ENCODE data around the gene NECTIN2. TPM values are rescaled to one million over a fixed set of nuclear protein-coding genes. Genes with fewer than 3 reads are reported as not detected.
A peak's percentile ranks its signal among the peaks of the same experiment; 100 is the strongest.

The NECTIN2 gene
- total RNA-seq, 1 donor from 2014 or later, result 240 TPM

DNA sequence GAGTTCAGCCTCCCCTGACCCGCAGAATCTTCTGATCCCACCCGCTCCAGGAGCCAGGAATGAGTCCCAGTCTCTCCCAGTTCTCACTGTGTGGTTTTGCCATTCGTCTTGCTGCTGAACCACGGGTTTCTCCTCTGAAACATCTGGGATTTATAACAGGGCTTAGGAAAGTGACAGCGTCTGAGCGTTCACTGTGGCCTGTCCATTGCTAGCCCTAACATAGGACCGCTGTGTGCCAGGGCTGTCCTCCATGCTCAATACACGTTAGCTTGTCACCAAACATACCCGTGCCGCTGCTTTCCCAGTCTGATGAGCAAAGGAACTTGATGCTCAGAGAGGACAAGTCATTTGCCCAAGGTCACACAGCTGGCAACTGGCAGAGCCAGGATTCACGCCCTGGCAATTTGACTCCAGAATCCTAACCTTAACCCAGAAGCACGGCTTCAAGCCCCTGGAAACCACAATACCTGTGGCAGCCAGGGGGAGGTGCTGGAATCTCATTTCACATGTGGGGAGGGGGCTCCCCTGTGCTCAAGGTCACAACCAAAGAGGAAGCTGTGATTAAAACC is 58.4 kb downstream of the NECTIN2 start:
- no peak for DNase-seq (ENCODE audit: low read depth)
- TF ChIP-seq CTCF (IDR thresholded peaks at IDR 0.05; ENCODE audit: insufficient read depth, low read length, poor library complexity, severe bottlenecking), result no peak
- H3K36me3 ChIP-seq (ENCODE audit: control insufficient read depth, insufficient read depth, low read length), result peaks cover 2% of the 10 kb centered on the region
- H3K27me3 ChIP-seq (ENCODE audit: control insufficient read depth, insufficient read depth, low read length), result peaks cover 17% of the 10 kb centered on the region
- H3K4me3 ChIP-seq (ENCODE audit: low read depth, low read length), result no peak overlapping the region

DNA sequence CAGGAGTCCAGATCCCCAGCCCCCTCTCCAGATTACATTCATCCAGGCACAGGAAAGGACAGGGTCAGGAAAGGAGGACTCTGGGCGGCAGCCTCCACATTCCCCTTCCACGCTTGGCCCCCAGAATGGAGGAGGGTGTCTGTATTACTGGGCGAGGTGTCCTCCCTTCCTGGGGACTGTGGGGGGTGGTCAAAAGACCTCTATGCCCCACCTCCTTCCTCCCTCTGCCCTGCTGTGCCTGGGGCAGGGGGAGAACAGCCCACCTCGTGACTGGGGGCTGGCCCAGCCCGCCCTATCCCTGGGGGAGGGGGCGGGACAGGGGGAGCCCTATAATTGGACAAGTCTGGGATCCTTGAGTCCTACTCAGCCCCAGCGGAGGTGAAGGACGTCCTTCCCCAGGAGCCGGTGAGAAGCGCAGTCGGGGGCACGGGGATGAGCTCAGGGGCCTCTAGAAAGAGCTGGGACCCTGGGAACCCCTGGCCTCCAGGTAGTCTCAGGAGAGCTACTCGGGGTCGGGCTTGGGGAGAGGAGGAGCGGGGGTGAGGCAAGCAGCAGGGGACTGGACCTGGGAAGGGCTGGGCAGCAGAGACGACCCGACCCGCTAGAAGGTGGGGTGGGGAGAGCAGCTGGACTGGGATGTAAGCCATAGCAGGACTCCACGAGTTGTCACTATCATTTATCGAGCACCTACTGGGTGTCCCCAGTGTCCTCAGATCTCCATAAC is 59.5 kb downstream of the NECTIN2 start, which contains the start of gene APOE:
Gene APOE (plus strand): TSS at position 360 of the 724 bp plus-strand sequence. CDS start 829 bp downstream, outside the sequence.
- H3K36me3 ChIP-seq (ENCODE audit: control insufficient read depth, insufficient read depth, low read length), result peaks cover 2% of the 10 kb centered on the region
- peak within 1 kb of the TSS; percentile 6 for H3K4me3 ChIP-seq (ENCODE audit: low read depth, low read length)
- no peak for TF ChIP-seq CTCF (IDR thresholded peaks at IDR 0.05; ENCODE audit: insufficient read depth, low read length, poor library complexity, severe bottlenecking)
- peaks cover 17% of the 10 kb centered on the region for H3K27me3 ChIP-seq (ENCODE audit: control insufficient read depth, insufficient read depth, low read length)
- DNase-seq (ENCODE audit: low read depth), result no peak

DNA sequence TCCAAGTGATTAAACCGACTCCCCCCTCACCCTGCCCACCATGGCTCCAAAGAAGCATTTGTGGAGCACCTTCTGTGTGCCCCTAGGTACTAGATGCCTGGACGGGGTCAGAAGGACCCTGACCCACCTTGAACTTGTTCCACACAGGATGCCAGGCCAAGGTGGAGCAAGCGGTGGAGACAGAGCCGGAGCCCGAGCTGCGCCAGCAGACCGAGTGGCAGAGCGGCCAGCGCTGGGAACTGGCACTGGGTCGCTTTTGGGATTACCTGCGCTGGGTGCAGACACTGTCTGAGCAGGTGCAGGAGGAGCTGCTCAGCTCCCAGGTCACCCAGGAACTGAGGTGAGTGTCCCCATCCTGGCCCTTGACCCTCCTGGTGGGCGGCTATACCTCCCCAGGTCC is 61.5 kb downstream of the NECTIN2 start:
- DNase-seq (ENCODE audit: low read depth), result no peak
- Histone ChIP-seq H3K4me3 (ENCODE audit: low read depth, low read length) (no peak overlapping the region), H3K27me3 (ENCODE audit: control insufficient read depth, insufficient read depth, low read length) (peaks cover 17% of the 10 kb centered on the region), H3K36me3 (ENCODE audit: control insufficient read depth, insufficient read depth, low read length) (peaks cover 2% of the 10 kb centered on the region)
- no peak for TF ChIP-seq CTCF (IDR thresholded peaks at IDR 0.05; ENCODE audit: insufficient read depth, low read length, poor library complexity, severe bottlenecking)

DNA sequence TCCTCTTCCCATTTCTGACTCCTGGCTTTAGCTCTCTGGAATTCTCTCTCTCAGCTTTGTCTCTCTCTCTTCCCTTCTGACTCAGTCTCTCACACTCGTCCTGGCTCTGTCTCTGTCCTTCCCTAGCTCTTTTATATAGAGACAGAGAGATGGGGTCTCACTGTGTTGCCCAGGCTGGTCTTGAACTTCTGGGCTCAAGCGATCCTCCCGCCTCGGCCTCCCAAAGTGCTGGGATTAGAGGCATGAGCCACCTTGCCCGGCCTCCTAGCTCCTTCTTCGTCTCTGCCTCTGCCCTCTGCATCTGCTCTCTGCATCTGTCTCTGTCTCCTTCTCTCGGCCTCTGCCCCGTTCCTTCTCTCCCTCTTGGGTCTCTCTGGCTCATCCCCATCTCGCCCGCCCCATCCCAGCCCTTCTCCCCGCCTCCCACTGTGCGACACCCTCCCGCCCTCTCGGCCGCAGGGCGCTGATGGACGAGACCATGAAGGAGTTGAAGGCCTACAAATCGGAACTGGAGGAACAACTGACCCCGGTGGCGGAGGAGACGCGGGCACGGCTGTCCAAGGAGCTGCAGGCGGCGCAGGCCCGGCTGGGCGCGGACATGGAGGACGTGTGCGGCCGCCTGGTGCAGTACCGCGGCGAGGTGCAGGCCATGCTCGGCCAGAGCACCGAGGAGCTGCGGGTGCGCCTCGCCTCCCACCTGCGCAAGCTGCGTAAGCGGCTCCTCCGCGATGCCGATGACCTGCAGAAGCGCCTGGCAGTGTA is 62.2 kb downstream of the NECTIN2 start:
- Histone ChIP-seq H3K4me3 (ENCODE audit: low read depth, low read length) (no peak overlapping the region), H3K27me3 (ENCODE audit: control insufficient read depth, insufficient read depth, low read length) (peaks cover 17% of the 10 kb centered on the region), H3K36me3 (ENCODE audit: control insufficient read depth, insufficient read depth, low read length) (no peaks in the 10 kb centered on the region)
- TF ChIP-seq CTCF (IDR thresholded peaks at IDR 0.05; ENCODE audit: insufficient read depth, low read length, poor library complexity, severe bottlenecking), result no peak
- DNase-seq (ENCODE audit: low read depth), result no peak

GRCh38 chr19:44908836-44909261 is 62.8 kb downstream of the NECTIN2 start:
- TF ChIP-seq CTCF (IDR thresholded peaks at IDR 0.05; ENCODE audit: insufficient read depth, low read length, poor library complexity, severe bottlenecking), result no peak
- Histone ChIP-seq H3K36me3 (ENCODE audit: control insufficient read depth, insufficient read depth, low read length) (no peaks in the 10 kb centered on the region), H3K27me3 (ENCODE audit: control insufficient read depth, insufficient read depth, low read length) (peaks cover 17% of the 10 kb centered on the region), H3K4me3 (ENCODE audit: low read depth, low read length) (no peak overlapping the region)
- DNase-seq (ENCODE audit: low read depth), result no peak

Data from kidney epithelial cell (primary cell).